HEK293 (cell line): ENCODE data around the gene LTB4R.

Source experiments
- CTCF ChIA-PET: fragments of 350-600 bp; formaldehyde crosslinking; extraction: SDS; loops from one replicate; lab custom pipeline; 2021; ENCODE audit warnings: antibody characterized with exemption; lab: Yijun Ruan, JAX
- POLR2A ChIA-PET: fragments of 300-600 bp; formaldehyde crosslinking; extraction: SDS; loops from one replicate; lab custom pipeline; 2020; ENCODE audit warnings: antibody characterized with exemption, inconsistent platforms; lab: Yijun Ruan, JAX
- H3K27ac ChIP-seq: fragments of 200-500 bp; sonication (Bioruptor generic); 2 replicates; pipeline ENCODE4 v1.5.1; 2014; ENCODE audit warnings: low read depth, low read length, control low read depth, inconsistent platforms; ENCODE audit errors: extremely low read depth
- H3K36me3 ChIP-seq, 2 experiments: fragments of 200-500 bp in 1 of 2; sonication (Bioruptor generic) in 1 of 2; 1 replicate in 1 of 2; 2 replicates in 1 of 2; pipeline ENCODE4 v1.5.1; 2014 to 2017; ENCODE audit warnings: inconsistent platforms in 2 of 2, low read length in 2 of 2; ENCODE audit not compliant: control insufficient read depth in 2 of 2, insufficient read depth in 1 of 2
- H3K4me1 ChIP-seq: fragments of 200-500 bp; sonication (Bioruptor generic); 2 replicates; pipeline ENCODE4 v1.5.1; 2014; ENCODE audit warnings: mild to moderate bottlenecking, low read length, inconsistent platforms; ENCODE audit not compliant: control insufficient read depth, insufficient read depth
- H3K4me3 ChIP-seq: 2 replicates; pipeline ENCODE4 v1.5.1; 2011; ENCODE audit warnings: low read depth, mild to moderate bottlenecking, control low read depth, low read length, moderate library complexity
- H3K9me3 ChIP-seq: fragments of 200-500 bp; sonication (Bioruptor generic); 2 replicates; pipeline ENCODE4 v1.5.1; 2014; ENCODE audit warnings: low read depth, low read length, inconsistent platforms; ENCODE audit not compliant: control insufficient read depth, insufficient read depth
- BCL6B ChIP-seq: fragments of 450-650 bp; formaldehyde crosslinking; IDR thresholded peaks from 2 replicates; pipeline ENCODE4 v1.5.1; 2017; ENCODE audit warnings: missing biosample characterization, missing genetic modification characterization
- PBX3 ChIP-seq: sonication (generic); formaldehyde crosslinking; IDR thresholded peaks from 2 replicates; pipeline ENCODE4 v1.8.1; 2022; ENCODE audit warnings: mild to moderate bottlenecking, moderate library complexity, missing genetic modification reagents
- PRDM1 ChIP-seq: fragments of 450-650 bp; formaldehyde crosslinking; IDR thresholded peaks from 2 replicates; pipeline ENCODE4; 2016; ENCODE audit warnings: missing biosample characterization, missing genetic modification characterization
- PRDM6 ChIP-seq: fragments of 450-650 bp; formaldehyde crosslinking; IDR thresholded peaks from 2 replicates; pipeline ENCODE4 v1.5.1; 2017; ENCODE audit warnings: missing biosample characterization, missing genetic modification characterization
- ZBTB20 ChIP-seq: fragments of 450-650 bp; formaldehyde crosslinking; IDR thresholded peaks from 2 replicates; pipeline ENCODE4 v1.5.1; 2016; ENCODE audit warnings: missing biosample characterization, missing genetic modification characterization
- ZNF174 ChIP-seq: fragments of 450-650 bp; formaldehyde crosslinking; IDR thresholded peaks from 2 replicates; pipeline ENCODE4 v1.5.0; 2017; ENCODE audit warnings: missing biosample characterization, mild to moderate bottlenecking, missing genetic modification characterization
- ZNF211 ChIP-seq: fragments of 450-650 bp; formaldehyde crosslinking; IDR thresholded peaks from 2 replicates; pipeline ENCODE4 v1.5.1; 2016; ENCODE audit warnings: low read depth, missing biosample characterization, missing genetic modification characterization
- ZNF302 ChIP-seq: fragments of 450-650 bp; formaldehyde crosslinking; IDR thresholded peaks from 2 replicates; pipeline ENCODE4 v1.5.1; 2016; ENCODE audit warnings: missing biosample characterization, missing genetic modification characterization, low read depth
- ZNF521 ChIP-seq: fragments of 450-650 bp; formaldehyde crosslinking; IDR thresholded peaks from 2 replicates; pipeline ENCODE4 v1.5.1; 2017; ENCODE audit warnings: missing biosample characterization, mild to moderate bottlenecking, missing genetic modification characterization
- ZNF549 ChIP-seq: fragments of 450-650 bp; IDR thresholded peaks from 2 replicates; pipeline ENCODE4 v1.5.1; 2018; ENCODE audit warnings: missing biosample characterization, missing genetic modification characterization, mild to moderate bottlenecking, inconsistent platforms, moderate library complexity
- ZNF558 ChIP-seq: fragments of 450-650 bp; formaldehyde crosslinking; IDR thresholded peaks from 2 replicates; pipeline ENCODE4 v1.5.1; 2016; ENCODE audit warnings: missing biosample characterization, missing genetic modification characterization
- ZNF596 ChIP-seq: fragments of 450-650 bp; IDR thresholded peaks from 2 replicates; pipeline ENCODE4 v1.5.0; 2018; ENCODE audit warnings: missing biosample characterization, mild to moderate bottlenecking, missing genetic modification characterization, moderate library complexity
- ZNF664 ChIP-seq: fragments of 450-650 bp; formaldehyde crosslinking; IDR thresholded peaks from 2 replicates; pipeline ENCODE4 v1.5.1; 2016; ENCODE audit warnings: missing biosample characterization, missing genetic modification characterization
- ZNF792 ChIP-seq: fragments of 450-650 bp; formaldehyde crosslinking; IDR thresholded peaks from 2 replicates; pipeline ENCODE4 v1.5.1; 2016; ENCODE audit warnings: missing biosample characterization, missing genetic modification characterization
- ZXDB ChIP-seq: fragments of 450-650 bp; formaldehyde crosslinking; IDR thresholded peaks from 2 replicates; pipeline ENCODE4 v1.5.1; 2016; ENCODE audit warnings: missing biosample characterization, missing genetic modification characterization
- TF ChIP-seq, protein P1 (sequence below): fragments of 450-650 bp; formaldehyde crosslinking; IDR thresholded peaks from 2 replicates; pipeline ENCODE4 v1.5.1; 2016; ENCODE audit warnings: missing biosample characterization, missing genetic modification characterization
- TF ChIP-seq, protein P2 (sequence below): fragments of 450-650 bp; formaldehyde crosslinking; IDR thresholded peaks from 2 replicates; pipeline ENCODE4 v1.5.1; 2016; ENCODE audit warnings: missing biosample characterization, missing genetic modification characterization

The LTB4R gene

DNA sequence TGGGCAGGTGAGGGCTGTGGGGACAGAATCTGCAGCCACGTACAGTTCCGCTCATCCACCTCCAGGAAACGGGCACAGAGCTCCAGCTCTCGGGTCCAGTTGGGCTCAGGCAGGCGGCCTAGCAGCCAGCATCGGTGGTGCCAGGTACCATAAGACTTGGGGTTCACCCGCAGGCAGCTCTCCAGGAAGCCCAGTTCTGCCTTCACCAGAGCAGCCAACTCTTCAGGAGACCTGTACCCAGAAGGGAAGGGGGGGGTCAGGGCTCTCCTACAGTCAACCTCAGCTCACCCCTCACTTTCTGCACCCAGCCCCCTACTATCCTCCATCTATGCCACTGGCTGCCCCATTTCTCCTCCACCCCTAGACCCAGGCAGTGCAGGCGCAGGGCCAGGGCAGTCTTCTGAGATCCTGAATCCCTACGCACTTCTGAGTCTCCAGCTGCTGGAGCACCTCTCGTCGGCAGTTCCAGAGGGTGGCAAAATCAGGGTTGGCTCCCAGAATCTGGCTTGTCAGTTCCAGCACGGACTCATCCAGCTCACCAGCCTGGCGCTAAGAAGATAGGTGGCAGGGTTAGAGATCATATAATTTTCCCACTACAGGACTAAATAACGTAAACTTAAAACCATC lies 41.3 kb upstream of the LTB4R start:
- POLR2A ChIA-PET: interaction anchor here (0.8 to 2.9 kb wide), 8 partner anchors 8 to 156 kb away, joined by 3 to 47 read pairs (median 12); partner anchors contain the start of genes DCAF11, DHRS1, IPO4 and MDP1
- Histone ChIP-seq H3K27ac (no peak overlapping the region), H3K4me1 (peaks cover 3% of the 10 kb centered on the region; the same call in 1 of the 2 replicates), H3K9me3 (no peaks in the 10 kb centered on the region), H3K4me3 (no peak overlapping the region), H3K36me3 (peaks cover 0 to 39% of the 10 kb centered on the region in 2 experiments; a peak in 1 of 3 replicates)
- CTCF ChIA-PET: interaction anchor here (1.0 to 3.0 kb wide), 8 partner anchors 11 to 161 kb away, joined by 3 to 17 read pairs (median 5); partner anchors contain the start of genes CIDEB, MDP1 and TINF2
- TF ChIP-seq ZBTB20 (tag by site-specific recombination): no peak
- no peak for TF ChIP-seq ZNF549 (tag by site-specific recombination)
- no peak for TF ChIP-seq BCL6B (tag by site-specific recombination)
- TF ChIP-seq ZNF792 (tag by site-specific recombination): no peak
- TF ChIP-seq ZNF174: no peak
- no peak for TF ChIP-seq PBX3 (CRISPR knock-in tag)
- TF ChIP-seq, protein P1, sequence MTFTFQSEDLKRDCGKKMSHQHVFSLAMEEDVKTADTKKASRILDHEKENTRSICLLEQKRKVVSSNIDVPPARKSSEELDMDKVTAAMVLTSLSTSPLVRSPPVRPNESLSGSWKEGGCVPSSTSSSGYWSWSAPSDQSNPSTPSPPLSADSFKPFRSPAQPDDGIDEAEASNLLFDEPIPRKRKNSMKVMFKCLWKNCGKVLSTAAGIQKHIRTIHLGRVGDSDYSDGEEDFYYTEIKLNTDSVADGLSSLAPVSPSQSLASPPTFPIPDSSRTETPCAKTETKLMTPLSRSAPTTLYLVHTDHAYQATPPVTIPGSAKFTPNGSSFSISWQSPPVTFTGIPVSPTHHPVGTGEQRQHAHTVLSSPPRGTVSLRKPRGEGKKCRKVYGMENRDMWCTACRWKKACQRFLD: no peak
- no peak for TF ChIP-seq ZNF211
- TF ChIP-seq ZXDB (tag by site-specific recombination): no peak
- no peak for TF ChIP-seq ZNF558 (tag by site-specific recombination)
- TF ChIP-seq ZNF596: no peak
- no peak for TF ChIP-seq PRDM1 (tag by site-specific recombination)
- TF ChIP-seq, protein P2, sequence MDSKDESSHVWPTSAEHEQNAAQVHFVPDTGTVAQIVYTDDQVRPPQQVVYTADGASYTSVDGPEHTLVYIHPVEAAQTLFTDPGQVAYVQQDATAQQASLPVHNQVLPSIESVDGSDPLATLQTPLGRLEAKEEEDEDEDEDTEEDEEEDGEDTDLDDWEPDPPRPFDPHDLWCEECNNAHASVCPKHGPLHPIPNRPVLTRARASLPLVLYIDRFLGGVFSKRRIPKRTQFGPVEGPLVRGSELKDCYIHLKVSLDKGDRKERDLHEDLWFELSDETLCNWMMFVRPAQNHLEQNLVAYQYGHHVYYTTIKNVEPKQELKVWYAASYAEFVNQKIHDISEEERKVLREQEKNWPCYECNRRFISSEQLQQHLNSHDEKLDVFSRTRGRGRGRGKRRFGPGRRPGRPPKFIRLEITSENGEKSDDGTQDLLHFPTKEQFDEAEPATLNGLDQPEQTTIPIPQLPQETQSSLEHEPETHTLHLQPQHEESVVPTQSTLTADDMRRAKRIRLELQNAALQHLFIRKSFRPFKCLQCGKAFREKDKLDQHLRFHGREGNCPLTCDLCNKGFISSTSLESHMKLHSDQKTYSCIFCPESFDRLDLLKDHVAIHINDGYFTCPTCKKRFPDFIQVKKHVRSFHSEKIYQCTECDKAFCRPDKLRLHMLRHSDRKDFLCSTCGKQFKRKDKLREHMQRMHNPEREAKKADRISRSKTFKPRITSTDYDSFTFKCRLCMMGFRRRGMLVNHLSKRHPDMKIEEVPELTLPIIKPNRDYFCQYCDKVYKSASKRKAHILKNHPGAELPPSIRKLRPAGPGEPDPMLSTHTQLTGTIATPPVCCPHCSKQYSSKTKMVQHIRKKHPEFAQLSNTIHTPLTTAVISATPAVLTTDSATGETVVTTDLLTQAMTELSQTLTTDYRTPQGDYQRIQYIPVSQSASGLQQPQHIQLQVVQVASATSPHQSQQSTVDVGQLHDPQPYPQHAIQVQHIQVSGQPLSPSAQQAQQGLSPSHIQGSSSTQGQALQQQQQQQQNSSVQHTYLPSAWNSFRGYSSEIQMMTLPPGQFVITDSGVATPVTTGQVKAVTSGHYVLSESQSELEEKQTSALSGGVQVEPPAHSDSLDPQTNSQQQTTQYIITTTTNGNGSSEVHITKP: no peak
- TF ChIP-seq PRDM6 (tag by site-specific recombination): no peak
- TF ChIP-seq ZNF521 (tag by site-specific recombination): no peak
- no peak for TF ChIP-seq ZNF664
- no peak for TF ChIP-seq ZNF302 (tag by site-specific recombination)
